Ishikawa (cell line): ENCODE data around the gene GRIN2A.

Experiments
- CEBPB ChIP-seq: IDR thresholded peaks from 2 replicates; pipeline ENCODE4 v1.6.1; 2012
- CREB1 ChIP-seq: IDR thresholded peaks from 2 replicates; pipeline ENCODE4 v1.6.1; 2012; ENCODE audit warnings: low read depth
- EGR1 ChIP-seq: IDR thresholded peaks from 2 replicates; pipeline ENCODE4 v1.6.1; 2012
- EP300 ChIP-seq: IDR thresholded peaks from 2 replicates; pipeline ENCODE4 v1.6.1; 2012; ENCODE audit warnings: borderline replicate concordance
- FOXM1 ChIP-seq: IDR thresholded peaks from 2 replicates; pipeline ENCODE4 v1.6.1; 2012; ENCODE audit warnings: low read depth, borderline replicate concordance
- MAX ChIP-seq: IDR thresholded peaks from 2 replicates; pipeline ENCODE4 v1.6.1; 2012
- NFIC ChIP-seq: IDR thresholded peaks from 2 replicates; pipeline ENCODE4 v1.6.1; 2012
- RAD21 ChIP-seq: IDR thresholded peaks from 2 replicates; pipeline ENCODE4 v1.6.1; 2012; ENCODE audit warnings: low read depth
- TAF1 ChIP-seq: IDR thresholded peaks from 2 replicates; pipeline ENCODE4 v1.6.1; 2012; ENCODE audit warnings: low read depth, mild to moderate bottlenecking
- TCF12 ChIP-seq: IDR thresholded peaks from 2 replicates; pipeline ENCODE4 v1.6.1; 2012; ENCODE audit warnings: low read depth
- TEAD4 ChIP-seq: IDR thresholded peaks from 2 replicates; pipeline ENCODE4 v1.6.1; 2012
- USF1 ChIP-seq: IDR thresholded peaks from 2 replicates; pipeline ENCODE4 v1.6.1; 2012
- YY1 ChIP-seq: IDR thresholded peaks from 2 replicates; pipeline ENCODE4 v1.6.1; 2012; ENCODE audit warnings: low read depth

GRCh38 chr16:10001258-10001775, 180.9 kb downstream of the GRIN2A start:
- TF ChIP-seq CREB1 (no peak), EP300 (no peak), RAD21 (no peak), NFIC (no peak), YY1 (no peak), TAF1 (no peak), TEAD4 (no peak), TCF12 (no peak), MAX (no peak), USF1 (no peak), FOXM1 (no peak), CEBPB (no peak), EGR1 (no peak)
